KOPT-K1 (cell line): ENCODE results near the gene ABCA2.
"Not testable (repeated sequence)": the region's sequence is repeated elsewhere in the genome, so short reads cannot be mapped to it uniquely, and the experiment has no call there.

ENCODE experiments used
- H3K27ac ChIP-seq: fragments of 200-600 bp; sonication (generic); 2 replicates; pipeline ENCODE4 v1.5.1; 2016; ENCODE audit warnings: antibody characterized with exemption, mild to moderate bottlenecking, low read depth, low read length; ENCODE audit not compliant: poor library complexity, severe bottlenecking
- H3K36me3 ChIP-seq: fragments of 200-600 bp; sonication (generic); 2 replicates; pipeline ENCODE4 v1.5.1; 2017; ENCODE audit warnings: antibody characterized with exemption, mild to moderate bottlenecking, low read length, moderate library complexity; ENCODE audit not compliant: insufficient read depth
- H3K9me3 ChIP-seq: fragments of 200-600 bp; sonication (generic); 2 replicates; pipeline ENCODE4 v1.5.1; 2017; ENCODE audit warnings: antibody characterized with exemption, low read length, mild to moderate bottlenecking; ENCODE audit not compliant: insufficient read depth, poor library complexity, severe bottlenecking

Gene ABCA2

DNA sequence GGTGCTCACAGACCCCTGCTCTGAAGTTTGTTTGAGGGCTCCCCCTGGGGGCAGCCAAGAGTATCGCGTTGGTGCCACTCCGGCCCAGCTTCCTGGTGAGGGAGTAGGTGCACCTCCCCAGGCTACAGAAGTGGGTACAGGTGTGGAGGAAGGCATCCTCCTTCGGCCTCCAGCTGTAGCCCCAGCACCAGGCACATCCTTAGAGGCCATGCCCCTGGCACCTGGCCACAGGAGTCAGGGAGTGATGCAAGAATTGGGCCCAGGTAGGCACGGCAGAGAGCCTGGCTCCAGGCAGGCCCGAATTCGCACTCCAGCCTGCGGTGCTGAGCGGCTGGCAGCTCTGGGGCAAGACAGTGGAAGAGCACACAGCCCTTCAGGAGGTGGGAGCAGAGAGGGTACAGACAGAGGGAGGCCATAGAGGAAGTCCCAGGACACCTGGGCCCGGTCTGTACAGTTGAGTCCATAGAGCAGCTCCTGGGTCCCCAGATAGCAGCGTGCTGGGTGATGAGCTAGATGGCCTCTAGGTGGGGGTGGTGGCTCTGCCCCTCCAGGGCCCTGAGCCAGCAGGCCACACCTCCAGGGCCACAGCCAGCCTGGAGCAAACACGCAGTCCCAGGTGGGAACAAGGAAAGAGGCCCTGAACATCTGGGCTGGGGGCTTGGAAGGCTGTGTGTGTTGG lies 40.0 kb upstream of the ABCA2 start:
- no peaks in the 10 kb centered on the region; the same call in 1 of the 2 replicates for H3K36me3 ChIP-seq
- H3K27ac ChIP-seq: no peak overlapping the region
- H3K9me3 ChIP-seq: no peaks in the 10 kb centered on the region

- no peaks in the 10 kb centered on the region; the same call in 1 of the 2 replicates for H3K36me3 ChIP-seq
- H3K9me3 ChIP-seq: no peaks in the 10 kb centered on the region
- no peak overlapping the region for H3K27ac ChIP-seq
Measured at GRCh38 chr9:137066096-137066861, 38.2 kb upstream of the ABCA2 start.

GRCh38 chr9:137065336-137065967 lies 37.4 kb upstream of the ABCA2 start:
- Histone ChIP-seq H3K27ac (no peak overlapping the region), H3K9me3 (no peaks in the 10 kb centered on the region), H3K36me3 (no peaks in the 10 kb centered on the region; the same call in 1 of the 2 replicates)

- Histone ChIP-seq H3K27ac (no peak overlapping the region), H3K9me3 (no peaks in the 10 kb centered on the region), H3K36me3 (no peaks in the 10 kb centered on the region; the same call in 1 of the 2 replicates)
Measured at GRCh38 chr9:137064880-137065164, 36.8 kb upstream of the ABCA2 start.

DNA sequence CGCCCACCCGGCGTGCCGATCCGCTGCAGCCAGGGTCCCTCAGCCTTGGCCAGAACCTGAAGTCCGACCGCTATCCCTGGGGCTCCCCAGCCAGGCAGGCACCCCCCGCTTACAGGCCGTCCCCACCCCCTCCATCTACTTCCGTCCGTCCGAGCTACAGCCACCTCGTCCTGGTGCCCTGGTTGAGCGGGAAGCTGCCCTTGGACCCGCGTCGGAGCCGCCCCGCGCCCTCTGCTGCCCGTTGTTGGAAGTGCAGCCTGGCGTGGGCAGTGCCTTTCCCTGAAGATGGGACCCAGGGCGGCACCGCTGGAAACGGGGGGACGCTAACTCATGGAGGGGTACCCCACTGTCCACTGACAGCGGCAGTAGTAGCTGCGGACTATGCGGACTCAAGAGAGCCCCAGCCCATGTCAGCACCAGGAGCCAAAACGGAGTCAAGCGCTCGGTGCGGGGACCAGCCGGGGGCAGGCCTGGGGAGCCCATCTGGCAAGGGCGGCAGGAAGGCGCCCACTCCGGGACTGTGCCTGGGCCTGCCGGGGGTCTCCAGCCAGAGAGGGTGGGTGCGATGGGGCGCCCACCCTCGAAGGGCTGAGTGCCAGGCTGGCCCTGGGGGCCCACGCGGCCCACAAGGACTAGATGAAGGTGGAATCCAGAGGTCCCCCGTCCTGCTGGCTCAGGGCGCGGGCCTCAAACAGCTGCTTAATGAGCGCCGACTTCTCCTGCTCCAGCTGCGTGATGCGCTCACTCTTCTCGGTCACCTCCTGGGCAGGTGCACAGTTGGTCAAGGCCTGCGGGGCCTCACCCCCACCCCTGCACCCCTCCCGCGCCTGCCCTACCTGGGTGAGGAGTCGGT lies 36.2 kb upstream of the ABCA2 start:
- Histone ChIP-seq H3K27ac (no peak overlapping the region), H3K9me3 (no peaks in the 10 kb centered on the region), H3K36me3 (no peaks in the 10 kb centered on the region; the same call in 1 of the 2 replicates)

GRCh38 chr9:137063311-137064026 lies 35.4 kb upstream of the ABCA2 start:
- Histone ChIP-seq H3K9me3 (no peaks in the 10 kb centered on the region), H3K36me3 (no peaks in the 10 kb centered on the region; the same call in 1 of the 2 replicates), H3K27ac (no peak overlapping the region)

DNA sequence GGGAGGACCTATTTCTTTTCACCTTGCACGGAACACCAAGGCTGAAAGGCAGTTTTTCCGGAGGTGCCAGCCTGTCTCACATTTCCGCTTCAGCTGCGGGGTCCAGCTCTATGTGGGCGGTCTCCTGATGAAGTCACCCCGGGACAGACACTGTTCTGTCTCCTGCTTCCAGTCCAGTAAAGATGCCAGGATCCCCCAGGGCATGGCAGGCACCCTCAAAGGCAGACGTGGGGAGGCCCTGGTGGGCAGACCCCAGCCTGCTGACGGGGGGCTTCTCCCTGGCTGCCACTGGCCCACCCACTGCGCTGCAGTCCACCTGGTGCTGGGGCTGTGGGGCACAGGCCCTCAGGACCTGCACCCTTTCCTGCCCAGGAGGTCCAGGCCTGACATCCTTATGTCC lies 34.8 kb upstream of the ABCA2 start:
- not testable (repeated sequence) for H3K36me3 ChIP-seq, H3K9me3 ChIP-seq, H3K27ac ChIP-seq

DNA sequence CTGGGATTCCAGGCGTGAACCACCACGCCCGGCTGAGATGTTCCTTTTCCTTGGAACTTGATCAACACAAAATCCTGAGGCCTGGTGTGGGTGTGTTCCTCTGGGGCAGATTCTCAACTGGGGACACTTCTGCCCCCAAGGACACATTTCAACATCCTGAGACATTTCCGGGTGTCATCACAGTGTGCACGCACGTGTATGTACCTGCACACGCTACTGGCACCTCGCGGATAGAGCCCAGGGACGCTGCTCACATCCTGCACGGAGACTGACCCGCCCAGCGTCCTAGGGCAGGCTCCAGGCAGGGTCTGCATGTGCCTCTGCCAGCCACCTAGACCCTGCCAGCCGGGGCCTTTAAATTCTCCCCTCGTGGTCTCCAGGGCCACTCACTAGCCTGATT lies 34.3 kb upstream of the ABCA2 start:
- no peaks in the 10 kb centered on the region; the same call in 1 of the 2 replicates for H3K36me3 ChIP-seq
- no peak overlapping the region for H3K27ac ChIP-seq
- no peaks in the 10 kb centered on the region for H3K9me3 ChIP-seq

DNA sequence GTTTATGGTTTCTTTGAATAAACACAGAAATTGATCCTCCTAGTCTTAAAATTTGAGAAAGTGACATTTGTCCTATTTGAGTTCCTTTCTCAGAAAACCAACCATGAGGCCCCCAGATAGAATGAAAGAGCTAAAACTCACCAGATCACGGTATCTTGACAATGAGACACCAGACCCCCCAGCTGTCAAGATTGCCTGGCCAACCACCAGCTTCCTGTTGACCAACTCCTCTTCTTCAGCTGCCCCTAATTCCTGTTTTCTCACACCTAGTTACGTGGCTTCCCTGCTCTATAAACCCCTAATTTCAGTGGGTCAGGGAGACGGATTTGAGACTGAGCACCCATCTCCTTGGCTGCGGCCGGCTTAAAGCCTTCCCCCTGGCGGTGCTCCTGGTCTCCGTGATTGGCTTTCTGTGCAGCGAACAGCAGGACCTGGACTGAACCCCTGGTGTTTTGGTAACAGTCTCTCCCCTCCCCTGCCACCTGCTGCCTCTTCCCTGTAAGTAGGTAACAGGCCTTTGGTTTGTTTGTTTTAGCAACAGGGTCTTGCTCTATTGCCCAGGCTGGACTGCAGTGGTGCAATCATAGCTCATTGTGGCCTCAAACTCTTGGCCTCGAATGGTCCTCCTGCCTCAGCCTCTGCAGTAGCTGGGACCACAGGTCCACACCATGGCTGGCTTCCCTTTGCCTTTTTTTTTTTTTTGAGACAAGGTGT lies 30.6 kb upstream of the ABCA2 start:
- Histone ChIP-seq H3K27ac (no peak overlapping the region), H3K9me3 (no peaks in the 10 kb centered on the region)

DNA sequence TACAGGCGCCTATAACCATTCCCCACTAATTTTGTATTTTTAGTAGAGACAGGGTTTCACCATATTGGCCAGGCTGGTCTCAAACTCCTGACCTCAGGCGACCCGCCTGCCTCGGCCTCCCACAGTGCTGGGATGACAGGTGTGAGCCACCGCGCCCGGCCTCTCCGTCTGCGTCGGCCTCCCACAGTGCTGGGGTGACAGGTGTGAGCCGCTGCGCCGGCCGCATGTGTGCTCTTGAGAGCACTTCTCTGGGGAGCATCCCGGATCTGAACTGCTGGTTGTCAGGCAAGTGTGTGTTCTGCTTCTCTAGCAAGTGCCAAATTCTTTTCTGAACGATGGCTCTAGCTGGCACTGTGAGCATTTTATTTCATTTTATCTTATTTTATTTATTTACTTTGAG lies 29.5 kb upstream of the ABCA2 start:
- Histone ChIP-seq H3K9me3 (no peaks in the 10 kb centered on the region), H3K36me3 (no peaks in the 10 kb centered on the region), H3K27ac (no peak overlapping the region)

More for the DNA sequence above, 30.6 kb upstream of the ABCA2 start:
- no peaks in the 10 kb centered on the region for H3K36me3 ChIP-seq

DNA sequence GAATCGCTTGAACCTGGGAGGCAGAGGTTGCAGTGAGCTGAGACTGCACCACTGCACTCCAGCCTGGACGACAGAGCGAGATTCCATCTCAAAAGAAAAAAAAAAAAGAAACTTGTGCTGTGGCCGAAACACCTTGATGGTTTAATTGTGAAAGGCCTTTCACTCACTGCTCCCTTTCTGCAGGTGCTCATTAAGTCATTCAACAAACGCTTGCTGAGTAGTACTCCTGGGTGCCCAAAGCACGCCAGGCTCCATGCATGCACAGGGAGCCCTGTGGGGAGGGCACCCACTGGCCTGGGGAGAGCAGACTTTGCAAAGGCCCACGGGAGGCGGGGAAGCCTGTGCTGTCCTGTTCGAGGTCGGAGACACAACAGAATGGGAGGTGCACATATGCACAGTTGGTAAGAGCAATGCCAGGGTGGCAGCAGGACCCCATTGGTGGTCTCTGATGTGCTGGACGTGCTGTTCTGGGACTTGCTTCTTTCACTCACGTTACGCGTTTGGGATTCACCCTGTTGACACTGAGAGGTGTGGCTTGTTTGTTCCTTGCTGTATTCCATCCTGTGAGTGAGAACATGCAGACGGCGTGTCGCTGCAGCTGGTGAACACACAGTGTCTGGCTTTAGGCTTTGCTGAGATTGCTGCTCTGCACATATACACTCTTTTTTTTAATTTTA lies 28.8 kb upstream of the ABCA2 start:
- Histone ChIP-seq H3K36me3 (no peaks in the 10 kb centered on the region), H3K27ac (no peak overlapping the region)

GRCh38 chr9:137055385-137056364 lies 27.6 kb upstream of the ABCA2 start:
- Histone ChIP-seq H3K9me3 (no peaks in the 10 kb centered on the region), H3K27ac (no peak overlapping the region), H3K36me3 (no peaks in the 10 kb centered on the region)

More for the DNA sequence above, 28.8 kb upstream of the ABCA2 start:
- H3K9me3 ChIP-seq: no peaks in the 10 kb centered on the region
